H9 (cell line): ENCODE results near the gene SH3GLB2. TPM values are rescaled to one million over a fixed set of nuclear protein-coding genes. Genes with fewer than 3 reads are reported as not detected.

Experiments
- DNase-seq: peaks from one replicate; pipeline ENCODE4 v3.0.0-alpha.2; 2017
- H2AFZ ChIP-seq: one replicate; pipeline ENCODE4 v1.6.1; 2013; ENCODE audit warnings: mild to moderate bottlenecking, low read length, control low read depth, moderate library complexity
- H2AK5ac ChIP-seq: 2 replicates; pipeline ENCODE4 v1.6.1; 2013; ENCODE audit warnings: low read length, control low read depth, mixed read lengths; ENCODE audit not compliant: insufficient read length
- H2BK120ac ChIP-seq: one replicate; pipeline ENCODE4 v1.6.1; 2013; ENCODE audit warnings: low read depth, mild to moderate bottlenecking, low read length, control low read depth, inconsistent platforms; ENCODE audit not compliant: poor library complexity, severe bottlenecking
- H2BK12ac ChIP-seq: 2 replicates; pipeline ENCODE4 v1.6.1; 2013; ENCODE audit warnings: low read length, control low read depth, mixed read lengths, low read depth; ENCODE audit not compliant: insufficient read length
- H2BK15ac ChIP-seq: 2 replicates; pipeline ENCODE4 v1.6.1; 2013; ENCODE audit warnings: low read depth, low read length, control low read depth
- H2BK20ac ChIP-seq: one replicate; pipeline ENCODE4 v1.6.1; 2013; ENCODE audit warnings: low read depth, mild to moderate bottlenecking, low read length, control low read depth, inconsistent platforms; ENCODE audit not compliant: poor library complexity, severe bottlenecking
- H2BK5ac ChIP-seq: 2 replicates; pipeline ENCODE4 v1.6.1; 2013; ENCODE audit warnings: low read length, control low read depth, mixed read lengths; ENCODE audit not compliant: insufficient read length
- H3K14ac ChIP-seq: 2 replicates; pipeline ENCODE4 v1.6.1; 2013; ENCODE audit warnings: low read length, control low read depth; ENCODE audit not compliant: insufficient read depth
- H3K18ac ChIP-seq: 2 replicates; pipeline ENCODE4 v1.6.1; 2013; ENCODE audit warnings: low read depth, mild to moderate bottlenecking, mixed read lengths, low read length, control low read depth; ENCODE audit not compliant: insufficient read length
- H3K23ac ChIP-seq: 2 replicates; pipeline ENCODE4 v1.6.1; 2013; ENCODE audit warnings: low read length, control low read depth, mixed read lengths, low read depth; ENCODE audit not compliant: insufficient read length
- H3K23me2 ChIP-seq: 2 replicates; pipeline ENCODE4 v1.6.1; 2013; ENCODE audit warnings: low read depth, mild to moderate bottlenecking, mixed read lengths, low read length, control low read depth; ENCODE audit not compliant: insufficient read length, poor library complexity, severe bottlenecking
- H3K27ac ChIP-seq: 2 replicates; pipeline ENCODE4 v1.5.1; 2013; ENCODE audit warnings: low read length, control low read depth, mixed read lengths, low read depth; ENCODE audit not compliant: insufficient read length
- H3K27me3 ChIP-seq: 2 replicates; pipeline ENCODE4 v1.6.1; 2013; ENCODE audit warnings: low read length, control low read depth, inconsistent platforms; ENCODE audit not compliant: insufficient read depth
- H3K4ac ChIP-seq: 2 replicates; pipeline ENCODE4 v1.6.1; 2013; ENCODE audit warnings: low read depth, mild to moderate bottlenecking, control low read depth, inconsistent platforms, low read length, moderate library complexity
- H3K4me1 ChIP-seq: 2 replicates; pipeline ENCODE4 v1.6.1; 2013; ENCODE audit warnings: low read length, control low read depth, inconsistent platforms; ENCODE audit not compliant: insufficient read depth
- H3K4me2 ChIP-seq: 2 replicates; pipeline ENCODE4 v1.6.1; 2013; ENCODE audit warnings: low read length, control low read depth, mixed read lengths; ENCODE audit not compliant: insufficient read length, insufficient read depth
- H3K56ac ChIP-seq: 2 replicates; pipeline ENCODE4 v1.6.1; 2013; ENCODE audit warnings: low read depth, mild to moderate bottlenecking, mixed read lengths, low read length, control low read depth; ENCODE audit not compliant: insufficient read length
- H3K79me1 ChIP-seq: 2 replicates; pipeline ENCODE4 v1.6.1; 2013; ENCODE audit warnings: low read depth, mild to moderate bottlenecking, moderate library complexity, low read length, control low read depth, inconsistent platforms; ENCODE audit not compliant: insufficient read depth, poor library complexity, severe bottlenecking
- H3K79me2 ChIP-seq: 2 replicates; pipeline ENCODE4 v1.6.1; 2013; ENCODE audit warnings: low read length, control low read depth, inconsistent platforms; ENCODE audit not compliant: insufficient read depth
- H3K9ac ChIP-seq: 2 replicates; pipeline ENCODE4 v1.6.1; 2013; ENCODE audit warnings: low read length, control low read depth, mixed read lengths; ENCODE audit not compliant: insufficient read length; ENCODE audit errors: extremely low read depth
- H3K9me3 ChIP-seq: one replicate; pipeline ENCODE4 v1.6.1; 2013; ENCODE audit warnings: low read depth, low read length, inconsistent platforms; ENCODE audit not compliant: control insufficient read depth
- H3T11ph ChIP-seq: one replicate; pipeline ENCODE4 v1.6.1; 2013; ENCODE audit warnings: mild to moderate bottlenecking, low read length, control low read depth, inconsistent platforms
- H4K20me1 ChIP-seq: one replicate; pipeline ENCODE4 v1.6.1; 2013; ENCODE audit not compliant: control insufficient read depth, insufficient read length, insufficient read depth
- H4K5ac ChIP-seq: 2 replicates; pipeline ENCODE4 v1.6.1; 2013; ENCODE audit warnings: low read depth, mild to moderate bottlenecking, mixed read lengths, low read length, control low read depth; ENCODE audit not compliant: insufficient read length
- H4K8ac ChIP-seq: replicated peaks from 2 replicates; pipeline ENCODE4 v1.6.1; 2013; ENCODE audit warnings: low read length, control low read depth, mixed read lengths, low read depth; ENCODE audit not compliant: insufficient read length
- H4K91ac ChIP-seq: 2 replicates; pipeline ENCODE4 v1.6.1; 2013; ENCODE audit warnings: low read depth, mild to moderate bottlenecking, moderate library complexity, mixed read lengths, low read length, control low read depth; ENCODE audit not compliant: insufficient read length
- H3K27ac Mint-ChIP-seq, 3 experiments: 2 replicates in 2 of 3; 3 replicates in 1 of 3; pipeline ENCODE4 v1.8.0; 2020 to 2021; ENCODE audit warnings: mixed read lengths in 3 of 3, mild to moderate bottlenecking in 1 of 3, moderate library complexity in 1 of 3
- H3K27me3 Mint-ChIP-seq: 2 replicates; pipeline ENCODE4 v1.8.0; 2021; ENCODE audit warnings: low read depth, mild to moderate bottlenecking, moderate library complexity, mixed read lengths
- H3K36me3 Mint-ChIP-seq, 3 experiments: 2 replicates in 2 of 3; 3 replicates in 1 of 3; pipeline ENCODE4 v1.8.0; 2020 to 2021; ENCODE audit warnings: low read depth in 3 of 3, mixed read lengths in 3 of 3; ENCODE audit not compliant: insufficient read depth in 1 of 3
- H3K4me1 Mint-ChIP-seq, 2 experiments: 2 replicates each; pipeline ENCODE4 v1.8.0; 2020; ENCODE audit warnings: mixed read lengths in 2 of 2
- H3K4me3 Mint-ChIP-seq, 2 experiments: 2 replicates in 1 of 2; 3 replicates in 1 of 2; pipeline ENCODE4 v1.8.0; 2020 to 2021; ENCODE audit warnings: mild to moderate bottlenecking in 2 of 2, mixed read lengths in 2 of 2, moderate library complexity in 1 of 2
- H3K9me3 Mint-ChIP-seq, 2 experiments: 2 replicates in 1 of 2; 3 replicates in 1 of 2; pipeline ENCODE4 v1.8.0; 2020; ENCODE audit warnings: mild to moderate bottlenecking in 2 of 2, mixed read lengths in 2 of 2, moderate library complexity in 1 of 2
- WGBS: extraction: QIAGEN DNeasy Blood & Tissue Kit; methylation state at CpG from one replicate; pipeline ENCODE4 v1.1.7; 2013; ENCODE audit warnings: missing lambda C conversion rate, low lambda C conversion rate, mixed read lengths; ENCODE audit not compliant: insufficient read length; ENCODE audit errors: extremely low coverage; 5-methylcytosine and 5-hydroxymethylcytosine counted together
- total RNA-seq: library from RNA; stranded (reverse); gene quantifications from 2 replicates; pipeline ENCODE4 v1.2.1, GENCODE V29; 2021
- TF ChIP-seq, protein P1 (sequence below): fragments of 200-600 bp; sonication (generic); conservative IDR thresholded peaks from 3 replicates; pipeline ENCODE4 v1.8.0; 2021; ENCODE audit warnings: antibody characterized with exemption, mild to moderate bottlenecking

Gene SH3GLB2
- total RNA-seq, 1 experiment from 2014 or later = 69.5 TPM

DNA sequence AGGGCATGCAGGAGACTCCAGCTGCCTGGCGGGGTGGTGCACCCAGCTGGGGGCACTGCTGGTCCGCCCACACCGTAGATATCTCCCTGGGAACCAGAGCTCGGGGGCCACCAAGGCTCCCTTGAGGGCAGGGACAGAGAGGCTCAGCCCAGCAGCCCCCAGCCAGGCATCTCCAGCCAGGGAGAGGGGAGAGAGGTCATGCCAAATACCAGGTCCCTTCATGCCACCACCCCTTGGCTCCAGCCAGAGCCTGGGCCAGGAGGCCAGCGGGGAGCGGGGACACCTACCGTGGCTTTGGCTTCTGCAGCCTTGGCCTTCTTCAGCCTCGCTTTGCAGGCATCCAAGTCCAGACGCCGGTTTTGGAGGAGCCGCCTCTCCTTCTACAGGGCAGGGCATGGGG lies 14.0 kb downstream of the SH3GLB2 start:
- no peak overlapping the region for H3T11ph ChIP-seq
- no peak overlapping the region for H3K14ac ChIP-seq
- H2AK5ac ChIP-seq = no peak overlapping the region
- no peak overlapping the region for H3K4ac ChIP-seq
- H2AFZ ChIP-seq = no peak overlapping the region
- H2BK15ac ChIP-seq = no peak overlapping the region
- TF ChIP-seq, protein P1, sequence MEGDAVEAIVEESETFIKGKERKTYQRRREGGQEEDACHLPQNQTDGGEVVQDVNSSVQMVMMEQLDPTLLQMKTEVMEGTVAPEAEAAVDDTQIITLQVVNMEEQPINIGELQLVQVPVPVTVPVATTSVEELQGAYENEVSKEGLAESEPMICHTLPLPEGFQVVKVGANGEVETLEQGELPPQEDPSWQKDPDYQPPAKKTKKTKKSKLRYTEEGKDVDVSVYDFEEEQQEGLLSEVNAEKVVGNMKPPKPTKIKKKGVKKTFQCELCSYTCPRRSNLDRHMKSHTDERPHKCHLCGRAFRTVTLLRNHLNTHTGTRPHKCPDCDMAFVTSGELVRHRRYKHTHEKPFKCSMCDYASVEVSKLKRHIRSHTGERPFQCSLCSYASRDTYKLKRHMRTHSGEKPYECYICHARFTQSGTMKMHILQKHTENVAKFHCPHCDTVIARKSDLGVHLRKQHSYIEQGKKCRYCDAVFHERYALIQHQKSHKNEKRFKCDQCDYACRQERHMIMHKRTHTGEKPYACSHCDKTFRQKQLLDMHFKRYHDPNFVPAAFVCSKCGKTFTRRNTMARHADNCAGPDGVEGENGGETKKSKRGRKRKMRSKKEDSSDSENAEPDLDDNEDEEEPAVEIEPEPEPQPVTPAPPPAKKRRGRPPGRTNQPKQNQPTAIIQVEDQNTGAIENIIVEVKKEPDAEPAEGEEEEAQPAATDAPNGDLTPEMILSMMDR = no peak
- no peaks in the 10 kb centered on the region for H3K9me3 ChIP-seq
- Mint-ChIP-seq H3K4me3 (no peak overlapping the region), H3K27me3 (no peaks in the 10 kb centered on the region), H3K27ac (0 out of 7 replicates have a peak overlapping the region, but pooled peaks of 1 of the 3 experiments have one; percentile 49), H3K36me3 (peaks cover 9 to 62% (median 46%) of the 10 kb centered on the region in 3 experiments; a peak in 6 of 7 replicates), H3K4me1 (peaks cover 0 to 3% of the 10 kb centered on the region in 2 experiments; a peak in 1 of 4 replicates), H3K9me3 (no peaks in the 10 kb centered on the region)
- H2BK5ac ChIP-seq = no peak overlapping the region
- WGBS = no CpG with 5 or more reads among the region's 11 CpGs
- H3K79me2 ChIP-seq = no peaks in the 10 kb centered on the region
- no peaks in the 10 kb centered on the region for H3K4me1 ChIP-seq
- H4K20me1 ChIP-seq = no peaks in the 10 kb centered on the region
- H3K27ac ChIP-seq = no peak overlapping the region
- no peak overlapping the region for H4K5ac ChIP-seq
- no peak overlapping the region for H4K8ac ChIP-seq
- no peak overlapping the region for H2BK12ac ChIP-seq
- no peak overlapping the region for H3K9ac ChIP-seq
- no peaks in the 10 kb centered on the region for H3K23me2 ChIP-seq
- no peak overlapping the region for H3K18ac ChIP-seq
- no peak for DNase-seq
- no peak overlapping the region for H3K56ac ChIP-seq
- H3K79me1 ChIP-seq = no peaks in the 10 kb centered on the region
- no peaks in the 10 kb centered on the region for H3K27me3 ChIP-seq
- H3K4me2 ChIP-seq = no peak overlapping the region
- no peak overlapping the region for H2BK120ac ChIP-seq
- H4K91ac ChIP-seq = no peak overlapping the region
- no peak overlapping the region for H2BK20ac ChIP-seq
- H3K23ac ChIP-seq = no peak overlapping the region
